Endothelial cell of umbilical vein (primary cell): ENCODE measurements around the gene JMJD8. TPM values are rescaled to one million over a fixed set of nuclear protein-coding genes. Genes with fewer than 3 reads are reported as not detected.
A peak's percentile ranks its signal among the peaks of the same experiment; 100 is the strongest.

Experiments used
- BruUV-seq: library from RNA; stranded (reverse); fragments of 400-500 nt; replicated peaks from 2 replicates; lab custom pipeline; 2021; lab: Mats Ljungman, UMichigan
- CTCF ChIA-PET: fragments of 300-600, 350-600 bp; sonication (Branson Sonifier 250); formaldehyde crosslinking; loops from one replicate; lab custom pipeline; 2021; ENCODE audit warnings: antibody characterized with exemption, inconsistent platforms; lab: Charles Lee
- POLR2A ChIA-PET: fragments of 300-600, 350-600 bp; sonication (Branson Sonifier 250); formaldehyde crosslinking; loops from one replicate; lab custom pipeline; 2021; ENCODE audit warnings: antibody characterized with exemption, inconsistent platforms; lab: Charles Lee
- DNase-seq: peaks from one replicate; pipeline ENCODE4 v3.0.0-alpha.2; 2011; ENCODE audit warnings: low read depth, low spot score
- FAIRE-seq: peaks from 2 replicates; lab custom pipeline; 2011; peaks lifted over from hg19 to GRCh38; lab: Jason Lieb, UNC
- H2AFZ ChIP-seq: 2 replicates; pipeline ENCODE4 v1.6.0; 2012; ENCODE audit warnings: low read depth, low read length, control low read depth, inconsistent platforms
- H3K27ac ChIP-seq: 2 replicates; pipeline ENCODE4 v1.5.1; 2011; ENCODE audit warnings: low read depth, mild to moderate bottlenecking, control low read depth, low read length, moderate library complexity; ENCODE audit not compliant: insufficient read depth
- H3K27me3 ChIP-seq, 2 experiments: 2 replicates each; pipeline versions ENCODE4 v1.6.0 to v1.6.1; 2011; ENCODE audit warnings: low read length in 2 of 2, mixed read lengths in 1 of 2; ENCODE audit not compliant: control insufficient read depth in 2 of 2, insufficient read depth in 2 of 2
- H3K36me3 ChIP-seq, 2 experiments: 2 replicates in 1 of 2; 3 replicates in 1 of 2; pipeline ENCODE4 v1.5.1; 2011; ENCODE audit warnings: low read length in 2 of 2, mild to moderate bottlenecking in 1 of 2, moderate library complexity in 1 of 2; ENCODE audit not compliant: control insufficient read depth in 2 of 2, insufficient read depth in 2 of 2; ENCODE audit errors: extremely low read depth in 1 of 2
- H3K4me1 ChIP-seq: 3 replicates; pipeline ENCODE4 v1.5.1; 2011; ENCODE audit warnings: mild to moderate bottlenecking, low read length; ENCODE audit not compliant: control insufficient read depth, insufficient read depth; ENCODE audit errors: extremely low read depth
- H3K4me2 ChIP-seq: 2 replicates; pipeline ENCODE4 v1.6.1; 2011; ENCODE audit warnings: low read length, control low read depth, mixed read lengths; ENCODE audit not compliant: insufficient read depth
- H3K4me3 ChIP-seq, 3 experiments: fragments of 200-600 bp in 1 of 3; sonication (generic), shearing (Covaris generic) in 1 of 3; replicated peaks in 1 of 3; 2 replicates each; pipeline ENCODE4 v1.5.1; 2011 to 2016; ENCODE audit warnings: control low read depth in 3 of 3, low read length in 3 of 3, mild to moderate bottlenecking in 2 of 3, inconsistent platforms in 1 of 3, low read depth in 1 of 3, moderate library complexity in 1 of 3; ENCODE audit not compliant: insufficient read depth in 1 of 3
- H3K79me2 ChIP-seq: 2 replicates; pipeline ENCODE4 v1.6.0; 2012; ENCODE audit warnings: low read length, inconsistent platforms; ENCODE audit not compliant: control insufficient read depth, insufficient read depth
- H3K9ac ChIP-seq: replicated peaks from 2 replicates; pipeline ENCODE3; 2011; ENCODE audit warnings: low read length, control low read depth; ENCODE audit not compliant: insufficient read depth; ENCODE audit errors: extremely low read depth
- H3K9me1 ChIP-seq: replicated peaks from 3 replicates; pipeline ENCODE4 v1.6.0; 2011; ENCODE audit warnings: mild to moderate bottlenecking, low read length; ENCODE audit not compliant: control insufficient read depth, insufficient read depth; ENCODE audit errors: extremely low read depth
- H3K9me3 ChIP-seq: replicated peaks from 2 replicates; pipeline ENCODE4 v1.5.1; 2012; ENCODE audit warnings: low read length, inconsistent platforms; ENCODE audit not compliant: control insufficient read depth, insufficient read depth
- H4K20me1 ChIP-seq: replicated peaks from 2 replicates; pipeline ENCODE3; 2011; ENCODE audit warnings: mild to moderate bottlenecking, low read length; ENCODE audit not compliant: control insufficient read depth, insufficient read depth; ENCODE audit errors: extremely low read depth
- EZH2 ChIP-seq: IDR thresholded peaks from 2 replicates; pipeline ENCODE4 v1.6.1; 2012; ENCODE audit warnings: borderline replicate concordance, low read depth, mild to moderate bottlenecking, moderate library complexity, low read length, inconsistent platforms; ENCODE audit not compliant: severe bottlenecking
- FOS ChIP-seq: IDR thresholded peaks from 2 replicates; pipeline ENCODE4 v1.6.1; 2011; ENCODE audit warnings: mild to moderate bottlenecking, low read length, moderate library complexity, borderline replicate concordance; ENCODE audit not compliant: insufficient read depth
- GATA2 ChIP-seq: IDR thresholded peaks from 2 replicates; pipeline ENCODE4 v1.7.0; 2011; ENCODE audit warnings: low read depth, mild to moderate bottlenecking, moderate library complexity, mixed read lengths, low read length; ENCODE audit not compliant: insufficient read length, insufficient read depth
- JUN ChIP-seq: IDR thresholded peaks from 2 replicates; pipeline ENCODE4 v1.6.1; 2011; ENCODE audit warnings: borderline replicate concordance, low read depth; ENCODE audit not compliant: insufficient read length, insufficient read depth
- MYC ChIP-seq: IDR thresholded peaks from one replicate; pipeline ENCODE4 v1.6.1; 2011; ENCODE audit warnings: mild to moderate bottlenecking, low read depth, low read length
- POLR2A ChIP-seq: IDR thresholded peaks from 2 replicates; pipeline ENCODE4 v1.6.1; 2012; ENCODE audit warnings: low read depth, mild to moderate bottlenecking, control low read depth, low read length
- POLR2AphosphoS5 ChIP-seq: IDR thresholded peaks from 2 replicates; pipeline ENCODE4 v1.6.1; 2012; ENCODE audit warnings: low read depth, mild to moderate bottlenecking, control low read depth, low read length, moderate library complexity; ENCODE audit not compliant: insufficient read depth
- dilution Hi-C: fragments of 300-500 bp; cut with MboI; formaldehyde crosslinking; loops from one replicate; pipeline ENCODE4 v1.15.0; 2019; ENCODE audit warnings: low sequenced_read_pairs; ENCODE audit not compliant: extremely low pct_ligation_motif_present
- intact Hi-C: fragments of 100-400 bp; cut with micrococcal nuclease; formaldehyde crosslinking; loops from one replicate; pipeline ENCODE4 v1.10.0; 2022
- polyA plus RNA-seq, 4 experiments: library from polyadenylated mRNA; depleted of rRNA in 3 of 4; stranded (reverse) in 3 of 4; unstranded in 1 of 4; fragments of >200 nt; gene quantifications; 2 replicates each; pipeline versions ENCODE4 v1.2.1 to v1.2.3, GENCODE V29; 2011 to 2012; ENCODE audit warnings: missing spikeins in 1 of 4
- total RNA-seq: library from RNA; stranded (reverse); gene quantifications from 2 replicates; pipeline ENCODE4 v1.2.3, GENCODE V29; 2021
- TF ChIP-seq, protein P1 (sequence below), 2 donors: IDR thresholded peaks; 1 replicate in 1 of 2; 2 replicates in 1 of 2; pipeline ENCODE4 v1.5.1; 2011; ENCODE audit warnings: low read length in 2 of 2, mild to moderate bottlenecking in 2 of 2, moderate library complexity in 2 of 2, control low read depth in 1 of 2, inconsistent platforms in 1 of 2, low read depth in 1 of 2; ENCODE audit not compliant: insufficient read depth in 1 of 2; ENCODE audit errors: extremely low read depth in 1 of 2
- TF ChIP-seq, protein P2 (sequence below): IDR thresholded peaks from 2 replicates; pipeline ENCODE4 v1.6.1; 2011; ENCODE audit not compliant: insufficient read depth, insufficient read length

The JMJD8 gene
- total and polyA plus RNA-seq, 2 donors (not counting 3 experiments of a cell fraction or from before 2014, with no cell fraction given) = 55.1 to 102 TPM

DNA sequence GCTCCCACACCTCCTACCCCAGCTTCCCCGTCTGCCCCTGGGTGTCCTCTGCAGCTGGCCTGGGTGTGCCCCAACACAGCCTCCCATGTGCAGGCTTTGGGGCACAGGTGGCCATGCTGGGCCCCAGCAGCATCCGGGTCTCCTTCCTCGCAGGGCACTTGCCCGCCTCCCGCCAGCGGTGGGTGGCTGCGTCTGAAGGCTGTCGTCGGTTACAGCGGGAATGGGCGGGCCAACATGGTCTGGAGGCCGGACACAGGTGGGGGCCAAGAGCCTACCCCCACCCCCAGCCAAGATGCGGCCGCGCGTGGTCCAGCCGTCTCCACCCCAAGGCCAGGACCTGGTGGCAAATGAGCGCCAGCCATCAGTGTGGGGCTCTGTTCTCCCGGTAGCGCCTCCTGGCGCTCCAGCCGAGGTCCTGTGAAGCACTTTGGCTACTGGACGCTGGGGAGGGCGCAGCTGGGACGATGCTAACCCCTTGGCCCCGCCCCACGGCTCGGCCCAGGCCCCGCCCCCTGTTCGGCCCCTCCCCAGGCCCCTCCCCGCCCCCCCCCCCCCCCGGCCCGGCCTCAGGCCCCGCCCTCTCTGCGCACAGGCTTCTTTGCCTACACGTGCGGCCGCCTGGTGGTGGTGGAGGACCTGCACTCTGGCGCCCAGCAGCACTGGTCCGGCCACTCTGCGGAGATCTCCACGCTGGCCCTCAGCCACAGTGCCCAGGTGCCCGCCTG, 23.5 kb downstream of the JMJD8 start:
- Histone ChIP-seq H3K4me3 (peak overlapping the region in 1 of 3 experiments; percentile 11), H3K79me2 (no peaks in the 10 kb centered on the region), H3K9me3 (no peaks in the 10 kb centered on the region), H3K36me3 (peaks cover 0 to 3% of the 10 kb centered on the region in 2 experiments), H3K4me2 (no peak overlapping the region), H3K9ac (no peak overlapping the region), H4K20me1 (no peaks in the 10 kb centered on the region), H2AFZ (peak overlapping the region; percentile 25), H3K4me1 (no peaks in the 10 kb centered on the region), H3K27ac (no peak overlapping the region), H3K27me3 (no peaks in the 10 kb centered on the region), H3K9me1 (no peaks in the 10 kb centered on the region)
- intact Hi-C loops = loop anchor here (1.0 kb wide), 5 partner anchors 11 to 268 kb away; partner anchors contain the start of gene WDR90
- dilution Hi-C loops = no loop called here
- peak; percentile 96 for FAIRE-seq
- DNase-seq = peak; percentile 88
- no peak for TF ChIP-seq JUN
- TF ChIP-seq, protein P1, sequence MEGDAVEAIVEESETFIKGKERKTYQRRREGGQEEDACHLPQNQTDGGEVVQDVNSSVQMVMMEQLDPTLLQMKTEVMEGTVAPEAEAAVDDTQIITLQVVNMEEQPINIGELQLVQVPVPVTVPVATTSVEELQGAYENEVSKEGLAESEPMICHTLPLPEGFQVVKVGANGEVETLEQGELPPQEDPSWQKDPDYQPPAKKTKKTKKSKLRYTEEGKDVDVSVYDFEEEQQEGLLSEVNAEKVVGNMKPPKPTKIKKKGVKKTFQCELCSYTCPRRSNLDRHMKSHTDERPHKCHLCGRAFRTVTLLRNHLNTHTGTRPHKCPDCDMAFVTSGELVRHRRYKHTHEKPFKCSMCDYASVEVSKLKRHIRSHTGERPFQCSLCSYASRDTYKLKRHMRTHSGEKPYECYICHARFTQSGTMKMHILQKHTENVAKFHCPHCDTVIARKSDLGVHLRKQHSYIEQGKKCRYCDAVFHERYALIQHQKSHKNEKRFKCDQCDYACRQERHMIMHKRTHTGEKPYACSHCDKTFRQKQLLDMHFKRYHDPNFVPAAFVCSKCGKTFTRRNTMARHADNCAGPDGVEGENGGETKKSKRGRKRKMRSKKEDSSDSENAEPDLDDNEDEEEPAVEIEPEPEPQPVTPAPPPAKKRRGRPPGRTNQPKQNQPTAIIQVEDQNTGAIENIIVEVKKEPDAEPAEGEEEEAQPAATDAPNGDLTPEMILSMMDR (IDR thresholded peaks at IDR 0.05; ENCODE audit: extremely low read depth in 1 of 2, insufficient read depth in 1 of 2, low read depth in 1 of 2, low read length in 2 of 2) = peak; percentile 38 to 74
- no peak for TF ChIP-seq EZH2
- TF ChIP-seq MYC = no peak
- peak; percentile 56 for TF ChIP-seq POLR2A
- TF ChIP-seq FOS = no peak
- TF ChIP-seq, protein P2, sequence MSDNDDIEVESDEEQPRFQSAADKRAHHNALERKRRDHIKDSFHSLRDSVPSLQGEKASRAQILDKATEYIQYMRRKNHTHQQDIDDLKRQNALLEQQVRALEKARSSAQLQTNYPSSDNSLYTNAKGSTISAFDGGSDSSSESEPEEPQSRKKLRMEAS = peak; percentile 59
- TF ChIP-seq GATA2 = no peak
- peak; percentile 54 for TF ChIP-seq POLR2AphosphoS5
- CTCF ChIA-PET = interaction anchor here (0.7 to 1.9 kb wide), 10 partner anchors 9 to 134 kb away, joined by 3 to 16 read pairs (median 3); partner anchors contain the start of genes METTL26 and WDR90
- BruUV-seq = no TSS peak
- POLR2A ChIA-PET = interaction anchor here (0.7 kb wide), 1 partner anchor 12 kb away, joined by 3 read pairs; no protein-coding TSS in a partner anchor
